ENCODE results near the gene SNRNP35. TPM values are rescaled to one million over a fixed set of nuclear protein-coding genes. Genes with fewer than 3 reads are reported as not detected.

SNRNP35 gene
- total RNA-seq, 1 donor, result 15.6 TPM

DNA sequence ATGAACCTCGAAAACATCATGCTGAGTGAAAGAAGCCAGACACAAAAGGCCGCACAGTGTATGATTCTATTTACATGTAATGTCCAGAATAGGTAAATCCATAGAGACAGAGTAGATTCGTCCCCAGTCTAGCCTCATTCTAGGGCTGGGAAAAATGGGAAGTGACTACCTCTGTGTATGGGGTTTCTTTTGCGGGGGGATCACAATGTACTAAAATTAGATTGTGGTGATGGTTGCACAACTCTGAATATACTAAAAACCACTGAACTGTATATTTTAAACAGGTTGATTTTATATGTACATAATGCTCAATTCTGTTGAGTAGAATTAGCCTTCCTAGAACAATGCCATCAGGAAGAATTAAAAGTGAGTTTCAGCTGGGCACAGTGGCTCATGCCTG is 15.2 kb upstream of the SNRNP35 start:
- Histone ChIP-seq H4K20me1 (ENCODE audit: insufficient read depth, low read length) (no peaks in the 10 kb centered on the region), H3K4me3 (ENCODE audit: insufficient read depth, low read length) (no peak overlapping the region), H2AFZ (ENCODE audit: low read length) (no peak overlapping the region), H3K9me3 (ENCODE audit: low read depth, low read length) (no peaks in the 10 kb centered on the region), H3K27ac (ENCODE audit: low read depth, low read length) (no peak overlapping the region), H3K4me1 (ENCODE audit: insufficient read depth, low read length) (peaks cover 21% of the 10 kb centered on the region), H3K79me2 (ENCODE audit: insufficient read depth, low read length) (no peaks in the 10 kb centered on the region), H3K36me3 (ENCODE audit: insufficient read depth, low read length) (no peaks in the 10 kb centered on the region), H3K4me2 (ENCODE audit: insufficient read depth, low read length) (no peak overlapping the region), H3K27me3 (ENCODE audit: insufficient read depth, low read length) (no peaks in the 10 kb centered on the region)
- no peak for DNase-seq (ENCODE audit: insufficient read length, low spot score, missing footprints)
- TF ChIP-seq CTCF (IDR thresholded peaks at IDR 0.05; ENCODE audit: extremely low read depth, low read depth, low read length), result no peak

DNA sequence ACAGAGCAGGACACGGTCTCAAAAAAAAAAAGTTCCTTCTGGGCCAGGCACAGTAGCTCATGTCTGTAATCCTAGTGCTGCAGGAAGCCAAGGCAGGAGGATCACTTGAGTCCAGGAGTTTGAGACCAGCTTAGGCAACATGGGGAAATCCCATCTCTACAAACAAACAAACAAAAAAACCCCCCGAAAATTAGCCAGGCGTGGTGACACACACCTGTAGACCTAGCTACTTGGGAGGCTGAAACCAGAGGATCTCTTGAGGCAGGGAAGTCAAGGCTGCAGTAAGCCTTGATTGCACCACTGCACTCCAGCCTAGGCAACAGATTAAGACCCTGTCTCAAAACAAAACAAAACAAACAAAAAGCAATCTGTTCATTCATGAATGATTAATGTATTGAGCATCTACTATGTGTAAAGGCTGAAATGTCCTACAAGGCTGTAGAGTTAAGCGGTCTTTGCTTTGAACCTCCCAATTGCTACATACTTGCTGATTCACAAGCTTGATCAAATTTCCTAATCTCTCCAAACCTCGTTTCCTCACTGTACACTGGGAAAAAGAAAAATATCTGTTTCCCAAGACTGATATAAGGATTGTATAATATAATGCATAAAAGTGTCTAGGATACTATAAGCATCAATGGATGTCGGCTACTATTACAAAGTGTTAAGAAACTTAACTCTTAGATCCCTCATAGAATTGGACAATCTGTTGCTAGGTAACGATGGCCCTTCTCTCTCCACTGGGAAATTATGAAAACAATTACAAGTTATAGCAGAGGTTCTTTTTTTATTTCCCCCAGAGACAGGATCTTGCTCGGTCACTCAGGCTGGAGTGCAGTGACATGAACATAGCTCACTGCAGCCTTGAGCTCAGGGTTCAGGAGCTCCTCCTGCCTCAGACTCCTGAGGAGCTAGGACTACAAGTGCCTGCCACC is 13.6 kb upstream of the SNRNP35 start:
- Histone ChIP-seq H3K27me3 (ENCODE audit: insufficient read depth, low read length) (no peaks in the 10 kb centered on the region), H3K4me3 (ENCODE audit: insufficient read depth, low read length) (no peak overlapping the region), H3K79me2 (ENCODE audit: insufficient read depth, low read length) (no peaks in the 10 kb centered on the region), H4K20me1 (ENCODE audit: insufficient read depth, low read length) (no peaks in the 10 kb centered on the region), H3K36me3 (ENCODE audit: insufficient read depth, low read length) (no peaks in the 10 kb centered on the region), H2AFZ (ENCODE audit: low read length) (no peak overlapping the region), H3K4me2 (ENCODE audit: insufficient read depth, low read length) (peak overlapping the region; percentile 55), H3K9me3 (ENCODE audit: low read depth, low read length) (no peaks in the 10 kb centered on the region), H3K27ac (ENCODE audit: low read depth, low read length) (peak overlapping the region; percentile 78), H3K4me1 (ENCODE audit: insufficient read depth, low read length) (peaks cover 21% of the 10 kb centered on the region)
- peak; percentile 56 for DNase-seq (ENCODE audit: insufficient read length, low spot score, missing footprints)
- TF ChIP-seq CTCF (IDR thresholded peaks at IDR 0.05; ENCODE audit: extremely low read depth, low read depth, low read length), result no peak

DNA sequence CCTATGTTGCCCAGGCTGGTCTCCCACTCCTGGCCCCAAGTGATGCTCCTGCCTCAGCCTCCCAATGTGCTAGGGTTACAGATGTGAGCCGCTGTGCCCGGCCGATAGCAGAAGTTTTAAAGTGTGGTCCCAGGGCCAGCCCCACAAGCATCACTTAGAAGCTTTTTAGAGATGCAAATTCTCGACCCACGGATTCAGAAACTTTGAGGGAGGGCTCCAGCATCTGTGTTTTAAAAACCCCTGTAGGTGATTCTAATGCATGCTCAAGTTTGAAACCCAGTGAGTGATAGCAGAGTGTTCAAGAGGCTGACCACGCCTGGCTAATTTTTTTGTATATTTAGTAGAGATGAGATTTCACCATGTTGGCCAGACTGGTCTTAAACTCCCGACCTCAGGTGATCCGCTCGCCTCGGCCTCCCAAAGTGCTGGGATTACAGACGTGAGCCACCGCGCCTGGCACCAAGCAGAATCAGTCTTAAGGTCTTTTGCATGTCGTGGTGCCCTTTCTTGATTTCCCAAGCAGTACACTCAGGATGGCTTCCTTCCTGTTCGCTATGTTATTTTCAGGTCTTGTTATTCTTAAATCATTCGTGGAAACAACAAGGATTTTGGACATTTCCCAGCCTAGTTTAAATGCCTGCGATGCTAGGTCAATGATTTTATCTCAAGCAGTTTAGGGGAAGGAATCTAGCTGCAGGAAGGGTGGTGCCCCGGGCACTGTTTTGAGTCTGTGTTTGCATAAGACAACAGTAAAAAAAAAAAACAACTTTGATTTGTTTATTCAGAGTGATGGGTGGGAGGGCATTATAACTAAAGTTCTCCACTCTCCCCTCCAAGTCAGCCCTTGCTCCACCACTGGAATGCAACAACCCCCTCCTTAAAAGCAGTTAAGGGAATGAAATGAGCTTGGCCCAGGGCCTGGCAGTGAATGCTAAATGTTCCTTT is 12.3 kb upstream of the SNRNP35 start:
- peaks cover 21% of the 10 kb centered on the region for H3K4me1 ChIP-seq (ENCODE audit: insufficient read depth, low read length)
- TF ChIP-seq CTCF (IDR thresholded peaks at IDR 0.05; ENCODE audit: extremely low read depth, low read depth, low read length), result no peak
- H3K36me3 ChIP-seq (ENCODE audit: insufficient read depth, low read length), result no peaks in the 10 kb centered on the region
- no peaks in the 10 kb centered on the region for H3K27me3 ChIP-seq (ENCODE audit: insufficient read depth, low read length)
- no peaks in the 10 kb centered on the region for H3K79me2 ChIP-seq (ENCODE audit: insufficient read depth, low read length)
- H3K27ac ChIP-seq (ENCODE audit: low read depth, low read length), result peak overlapping the region; percentile 78
- no peak for DNase-seq (ENCODE audit: insufficient read length, low spot score, missing footprints)
- H4K20me1 ChIP-seq (ENCODE audit: insufficient read depth, low read length), result no peaks in the 10 kb centered on the region
- H3K4me2 ChIP-seq (ENCODE audit: insufficient read depth, low read length), result peak overlapping the region; percentile 52
- H2AFZ ChIP-seq (ENCODE audit: low read length), result peak overlapping the region; percentile 83
- peak overlapping the region; percentile 33 for H3K4me3 ChIP-seq (ENCODE audit: insufficient read depth, low read length)
- no peaks in the 10 kb centered on the region for H3K9me3 ChIP-seq (ENCODE audit: low read depth, low read length)
